NCI-H1092 treated with DMSO at 0.1 percent for 48 hours (cell line): ENCODE data around the gene CLEC5A.
"Not testable (repeated sequence)": the region's sequence is repeated elsewhere in the genome, so short reads cannot be mapped to it uniquely, and the experiment has no call there.

Experiments used
- DNase-seq: peaks from one replicate; lab custom pipeline; 2025; lab: John Stamatoyannopoulos, UW

The CLEC5A gene

DNA sequence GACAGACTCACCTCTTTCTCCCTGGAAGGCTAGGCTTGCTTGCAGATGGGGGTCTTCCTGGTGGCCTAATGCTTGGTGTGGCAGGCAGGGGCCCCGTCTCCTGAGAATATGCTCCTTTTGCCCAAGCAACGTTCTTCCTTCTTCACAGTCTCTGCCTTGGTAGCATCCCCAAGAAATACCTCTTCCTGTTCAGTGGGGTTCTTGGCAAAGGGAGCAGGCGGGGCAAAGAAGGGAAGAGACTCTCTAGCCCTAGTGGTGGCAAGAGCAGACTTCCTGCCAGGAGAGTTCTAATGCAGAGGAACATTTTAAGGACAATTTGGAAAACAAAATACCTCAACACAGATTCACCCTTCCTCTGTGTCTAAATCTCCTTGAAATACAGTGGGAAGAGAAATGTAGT, at the start of gene CLEC5A:
Gene CLEC5A (minus strand): TSS at position 179 of the 400 bp plus-strand sequence. CDS start 682 bp downstream, outside the sequence.
- no peak for DNase-seq

DNA sequence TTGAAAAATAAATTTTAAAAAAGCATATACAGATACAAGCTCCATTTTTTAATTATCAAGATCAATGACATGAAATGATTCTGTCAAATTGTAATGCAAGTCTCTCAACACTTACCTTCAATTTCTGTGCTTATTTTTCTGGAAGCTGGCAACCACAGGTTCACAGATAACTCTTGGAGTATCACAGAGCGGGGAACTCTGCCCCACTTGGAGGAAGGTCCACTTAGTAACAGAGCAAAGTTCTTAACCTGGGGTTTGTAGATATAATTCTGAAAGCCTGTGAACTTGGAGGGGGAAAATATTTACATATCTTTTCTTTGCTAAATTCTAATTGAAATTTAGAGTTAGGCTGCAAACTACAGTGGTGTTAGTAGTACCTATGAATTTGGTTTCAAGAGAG, 46.6 kb upstream of the CLEC5A start:
- DNase-seq, result no peak

DNA sequence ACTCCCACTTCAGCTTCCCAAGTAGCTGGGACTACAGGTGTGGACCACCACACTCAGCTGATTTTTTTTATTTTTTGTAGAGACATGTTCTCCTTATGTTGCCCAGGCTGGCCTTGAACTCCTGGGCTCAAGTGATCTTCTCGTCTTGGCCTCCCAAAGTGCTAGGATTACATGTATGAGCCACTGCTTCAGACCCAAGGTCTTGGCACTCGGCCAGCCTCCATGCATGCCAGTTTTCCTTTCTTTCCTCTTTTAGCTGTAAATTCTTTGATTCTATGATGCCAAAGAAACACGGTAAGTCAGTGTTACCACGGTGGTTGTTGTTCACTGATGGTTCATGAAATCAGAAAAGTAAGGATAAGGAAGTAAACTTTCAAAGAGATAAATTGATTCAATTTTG, 45.9 kb upstream of the CLEC5A start:
- no peak for DNase-seq

DNA sequence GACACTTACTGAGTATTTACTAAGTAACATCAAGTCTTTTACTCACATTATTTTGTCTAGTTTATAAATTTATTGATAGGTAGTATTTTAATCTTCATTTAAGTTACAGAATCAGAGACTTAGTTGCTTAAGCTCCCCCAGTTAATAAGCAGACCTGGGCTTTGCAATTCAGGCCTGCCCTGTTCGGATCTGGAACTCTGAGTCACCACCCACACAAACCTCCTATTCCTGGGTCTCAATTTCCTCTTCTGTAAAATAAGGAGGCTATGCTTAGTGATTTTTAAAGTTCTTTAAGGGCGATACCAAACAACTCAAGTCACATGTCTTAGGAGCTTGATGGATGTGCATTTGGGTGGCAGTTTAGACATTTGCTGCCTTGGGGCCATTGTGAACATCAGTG, 45.4 kb upstream of the CLEC5A start:
- DNase-seq, result no peak

- DNase-seq, result no peak
Observed at GRCh38 chr7:141991140-141991539, 44.4 kb upstream of the CLEC5A start.

DNA sequence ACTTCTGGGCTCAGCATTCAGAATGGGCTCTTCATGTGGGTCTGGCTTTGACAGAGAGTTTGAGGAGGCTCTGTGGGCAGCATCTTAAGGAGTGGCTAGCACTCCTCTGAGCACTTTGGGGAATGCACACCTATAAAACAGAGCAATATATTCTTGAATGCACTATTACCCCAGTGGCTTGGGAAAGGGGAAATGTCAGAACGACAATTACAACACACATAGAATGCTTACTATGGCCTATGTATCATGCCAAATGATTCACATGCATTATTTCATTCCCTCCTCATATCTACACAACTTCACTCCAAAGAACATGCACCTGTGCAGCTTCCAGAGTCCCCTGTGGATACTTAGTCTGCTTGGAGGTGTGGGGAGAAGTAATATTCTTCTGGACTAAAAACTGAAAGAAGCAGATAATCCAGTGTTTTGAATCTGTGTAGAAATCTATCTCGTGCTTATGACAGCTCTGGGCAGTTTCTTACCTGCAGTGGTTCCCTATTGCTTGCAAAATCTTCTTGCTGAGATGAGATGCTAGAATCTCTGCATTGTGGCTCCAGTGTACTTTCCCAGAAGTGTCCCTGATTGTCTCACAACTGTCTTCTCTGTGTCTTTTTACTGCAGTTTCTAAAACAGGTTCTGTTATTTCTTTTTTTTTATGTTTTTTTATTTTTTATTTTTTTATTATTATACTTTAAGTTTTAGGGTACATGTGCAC, 43.4 kb upstream of the CLEC5A start:
- no peak for DNase-seq

DNA sequence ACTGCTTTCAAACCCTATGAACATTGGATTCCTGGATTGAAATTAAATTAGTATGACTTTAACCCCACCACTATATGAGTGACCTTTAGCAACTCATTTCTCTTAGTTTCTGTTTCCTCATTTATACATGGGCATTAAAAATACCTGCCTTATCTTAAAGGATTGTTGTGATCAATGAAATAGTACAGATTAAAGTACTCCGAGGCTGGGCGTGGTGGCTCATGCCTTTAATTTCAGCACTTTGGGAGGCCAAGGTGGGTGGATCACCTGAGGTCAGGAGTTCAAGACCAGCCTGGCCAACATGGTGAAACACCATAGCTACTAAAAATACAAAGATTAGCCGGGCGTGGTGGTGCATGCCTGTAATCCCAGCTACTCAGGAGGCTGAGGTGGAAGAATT, 41.0 kb upstream of the CLEC5A start:
- DNase-seq, result not testable (repeated sequence)

- no peak for DNase-seq
Observed at GRCh38 chr7:141986923-141987322, 40.1 kb upstream of the CLEC5A start.

- DNase-seq, result not testable (repeated sequence)
Observed at GRCh38 chr7:141985926-141986325, 39.2 kb upstream of the CLEC5A start.

DNA sequence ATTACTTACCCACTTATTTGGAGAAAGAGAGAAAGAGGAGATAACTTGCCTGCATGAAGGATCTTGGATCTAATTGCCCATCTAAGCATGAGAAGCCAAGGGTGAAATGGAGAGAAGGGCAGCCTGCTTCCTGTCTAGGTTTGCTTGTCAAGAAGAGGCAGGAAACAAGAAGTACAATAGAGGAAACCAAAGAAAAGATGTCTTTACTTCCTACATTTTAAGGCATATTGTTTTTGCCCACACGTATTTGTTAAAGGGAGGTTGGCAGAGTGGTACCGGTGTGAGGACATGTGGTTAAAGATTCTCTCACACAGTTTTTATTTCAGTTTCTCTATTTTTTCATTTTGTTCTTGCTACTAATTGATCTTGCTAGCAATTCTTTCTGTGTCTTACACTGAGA, 32.8 kb upstream of the CLEC5A start:
- no peak for DNase-seq

GRCh38 chr7:141978351-141978750, 31.6 kb upstream of the CLEC5A start:
- no peak for DNase-seq

GRCh38 chr7:141976524-141977245, 29.9 kb upstream of the CLEC5A start:
- no peak for DNase-seq

DNA sequence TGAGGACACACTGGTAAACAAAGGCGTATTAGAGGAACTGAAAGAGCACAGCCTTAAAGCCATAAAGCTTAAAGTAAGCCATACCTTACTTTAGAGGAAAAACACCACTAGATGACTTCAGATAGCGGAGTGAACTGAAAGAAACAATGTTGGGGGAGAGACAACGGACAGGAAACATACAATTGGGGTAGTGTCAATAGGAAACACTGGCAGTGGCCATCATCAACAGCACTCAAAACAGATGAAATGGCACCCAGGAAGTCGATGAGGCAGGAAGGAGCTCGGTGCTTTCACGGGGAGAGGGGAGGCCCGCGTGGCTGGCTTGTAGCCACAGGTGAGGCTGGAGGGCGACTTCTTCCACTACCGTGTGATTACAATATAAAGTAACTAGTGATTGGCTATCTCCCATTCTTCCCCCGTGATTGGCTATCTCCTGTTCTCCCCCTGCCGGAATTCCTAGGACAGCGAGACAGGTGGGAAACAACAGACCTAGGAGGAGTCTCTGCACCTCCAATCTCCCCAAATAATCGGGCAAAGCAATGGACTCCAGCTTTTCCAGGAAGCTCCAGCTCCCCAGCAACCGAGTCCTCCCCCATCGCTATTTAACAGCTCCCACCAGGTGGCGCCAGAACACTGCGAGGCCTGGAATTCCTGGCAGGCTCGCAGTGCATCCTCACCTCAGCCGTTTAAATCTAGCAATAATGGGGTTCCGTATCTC, 29.2 kb upstream of the CLEC5A start:
- DNase-seq, result peak; percentile 91

DNA sequence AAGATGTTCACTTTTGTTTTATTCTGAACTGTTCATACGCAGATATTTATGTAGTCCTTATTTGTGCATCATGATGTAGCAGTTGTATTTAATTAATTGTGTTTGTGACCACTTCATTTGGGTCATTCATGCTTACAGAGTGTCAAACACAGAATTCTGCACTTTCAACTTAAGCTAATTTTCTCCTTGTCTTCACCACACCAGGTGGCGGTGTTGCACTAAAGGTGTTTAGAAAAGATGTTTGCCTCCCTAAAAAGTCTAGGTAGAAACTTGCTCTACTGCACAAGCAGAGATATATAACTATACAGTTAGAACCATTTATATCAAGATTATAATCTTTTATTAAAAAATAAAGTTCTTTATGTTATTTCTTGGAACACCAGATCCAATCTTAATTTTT, 28.1 kb upstream of the CLEC5A start:
- peak; percentile 58 for DNase-seq

GRCh38 chr7:141973673-141974072, 26.9 kb upstream of the CLEC5A start, which contains the start of gene TAS2R38:
Gene TAS2R38 (minus strand): TSS chr7:141973773. CDS start chr7:141973689, 84 bp downstream.
- DNase-seq, result no peak

DNA sequence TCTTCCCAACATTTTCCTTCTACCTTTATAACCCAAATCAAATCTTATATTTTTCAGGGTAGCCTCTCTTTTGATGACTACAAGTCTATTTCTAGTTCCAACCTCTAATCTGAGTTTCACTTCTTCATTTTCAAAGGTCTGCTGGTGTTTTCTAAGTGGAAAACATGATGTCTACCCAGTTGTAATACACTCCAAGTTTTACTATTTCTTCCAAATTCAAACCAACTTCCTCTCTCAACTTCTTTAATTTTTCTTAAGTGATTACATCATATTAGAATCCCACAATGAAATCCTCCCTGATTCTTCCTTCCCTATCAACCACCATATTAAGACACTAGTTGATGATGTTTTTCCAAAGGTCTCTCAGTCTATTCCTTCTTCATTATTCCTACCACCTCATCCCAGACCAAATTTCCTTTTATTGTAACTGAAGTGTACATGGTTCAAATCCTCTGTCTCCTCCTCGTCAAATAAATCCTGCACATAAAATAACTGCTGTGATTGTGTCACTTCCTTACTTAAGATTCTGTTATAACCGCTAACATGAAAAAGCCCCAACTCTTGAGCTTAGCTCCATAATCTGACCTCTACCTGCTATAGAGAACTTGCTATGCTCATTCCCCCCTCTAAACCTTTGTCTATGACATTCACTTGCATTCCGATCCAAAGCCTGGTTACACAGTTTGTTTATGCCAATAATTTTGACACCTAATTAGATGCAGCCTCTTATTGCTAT, 14.1 kb upstream of the CLEC5A start:
- DNase-seq, result no peak

- DNase-seq, result no peak
Observed at GRCh38 chr7:141956084-141956483, 9.3 kb upstream of the CLEC5A start.

DNA sequence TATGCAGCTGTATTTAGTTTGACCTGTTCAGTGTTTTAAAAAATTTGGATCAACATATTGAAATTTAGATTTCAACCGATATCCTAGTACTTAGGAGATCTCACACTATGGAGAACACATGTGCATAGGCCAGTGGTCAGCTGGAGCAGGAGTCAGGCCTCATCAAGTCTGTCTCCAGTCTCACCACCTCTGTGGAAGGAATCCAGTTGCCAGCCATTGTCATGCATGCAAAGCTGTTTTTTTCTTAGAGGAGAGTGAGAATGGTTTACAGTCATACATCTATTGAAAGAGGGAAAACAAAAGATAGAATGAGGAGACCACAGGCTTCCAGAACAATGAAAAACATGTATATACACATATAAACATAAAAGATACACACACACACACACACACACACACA, 7.6 kb upstream of the CLEC5A start:
- no peak for DNase-seq

GRCh38 chr7:141952461-141952860, 5.7 kb upstream of the CLEC5A start:
- no peak for DNase-seq

DNA sequence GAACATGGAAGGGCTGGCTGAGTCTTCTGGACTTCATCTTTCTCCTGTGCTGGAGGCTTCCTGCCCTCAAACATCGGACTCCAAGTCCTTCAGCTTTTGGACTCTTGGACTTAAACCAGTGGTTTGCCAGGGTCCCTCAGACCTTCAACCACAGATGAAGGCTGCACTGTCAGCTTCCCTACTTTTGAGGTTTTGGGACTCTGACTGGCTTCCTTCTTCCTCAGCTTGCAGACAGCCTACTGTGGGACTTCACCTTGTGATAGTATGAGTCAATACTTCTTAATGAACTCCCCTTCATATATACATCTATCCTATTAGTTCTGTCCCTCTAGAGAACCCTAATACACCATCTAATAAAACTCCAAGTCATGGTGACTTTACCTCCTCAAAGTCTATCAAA, 4.0 kb upstream of the CLEC5A start:
- DNase-seq, result no peak

GRCh38 chr7:141949911-141950310, 3.1 kb upstream of the CLEC5A start:
- no peak for DNase-seq

DNA sequence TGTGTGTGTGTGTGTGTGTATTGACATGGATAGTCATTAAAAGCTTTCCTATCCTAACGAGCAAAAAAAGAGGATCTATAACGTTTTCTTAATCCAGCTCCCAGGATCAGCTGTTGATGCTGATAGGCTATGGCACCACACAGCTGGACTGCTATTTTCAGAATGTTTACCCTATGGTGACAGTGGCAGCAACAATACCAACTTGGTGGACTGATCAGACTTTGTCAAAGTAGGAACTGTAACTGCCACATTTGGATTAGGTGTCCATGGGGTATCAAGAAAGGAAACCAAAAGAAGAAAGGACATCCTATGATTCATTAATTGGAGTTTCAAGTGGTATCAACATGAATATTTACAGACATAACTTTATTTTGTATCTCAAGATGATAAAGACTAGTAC, 2.7 kb upstream of the CLEC5A start:
- no peak for DNase-seq
